H1 (cell line): ENCODE results near the gene PPP1R12B. TPM values are rescaled to one million over a fixed set of nuclear protein-coding genes. Genes with fewer than 3 reads are reported as not detected.
"Not testable (repeated sequence)": the region's sequence is repeated elsewhere in the genome, so short reads cannot be mapped to it uniquely, and the experiment has no call there.

ENCODE experiments used
- CTCF ChIA-PET: fragments of 300-600 bp; sonication (Branson Sonifier 250); formaldehyde crosslinking; loops from one replicate; lab custom pipeline; 2021; ENCODE audit not compliant: partially characterized antibody; lab: Charles Lee
- POLR2A ChIA-PET: fragments of 300-600 bp; sonication (Branson Sonifier 250); formaldehyde crosslinking; loops from one replicate; lab custom pipeline; 2021; ENCODE audit warnings: inconsistent platforms; ENCODE audit not compliant: partially characterized antibody; lab: Charles Lee
- DNase-seq, 2 experiments: peaks; one replicate each; pipeline versions ENCODE4 v3.0.0 to v3.0.0-alpha.2; 2010 to 2022; ENCODE audit warnings: low spot score in 2 of 2, low read depth in 1 of 2, mixed read lengths in 1 of 2
- FAIRE-seq: peaks from 2 replicates; lab custom pipeline; 2011; peaks lifted over from hg19 to GRCh38; lab: Jason Lieb, UNC
- H2AFZ ChIP-seq: 2 replicates; pipeline ENCODE4 v1.8.1; 2012; ENCODE audit warnings: low read length, inconsistent platforms
- H2AK5ac ChIP-seq: 2 replicates; pipeline ENCODE4 v1.6.1; 2013; ENCODE audit warnings: low read depth, low read length
- H2BK120ac ChIP-seq: replicated peaks from 2 replicates; pipeline ENCODE3; 2013; ENCODE audit warnings: low read depth, low read length, inconsistent platforms
- H2BK12ac ChIP-seq: 2 replicates; pipeline ENCODE4 v1.6.1; 2013; ENCODE audit warnings: low read depth, low read length
- H2BK15ac ChIP-seq: 2 replicates; pipeline ENCODE4 v1.6.1; 2013; ENCODE audit warnings: low read length
- H2BK20ac ChIP-seq: 2 replicates; pipeline ENCODE4 v1.6.1; 2013; ENCODE audit warnings: low read length
- H2BK5ac ChIP-seq: 2 replicates; pipeline ENCODE4 v1.6.1; 2013; ENCODE audit warnings: low read depth, low read length
- H3K14ac ChIP-seq: 2 replicates; pipeline ENCODE4 v1.6.1; 2013; ENCODE audit warnings: inconsistent platforms; ENCODE audit not compliant: insufficient read length
- H3K18ac ChIP-seq: 2 replicates; pipeline ENCODE4 v1.6.1; 2013; ENCODE audit warnings: low read length; ENCODE audit errors: extremely low read depth
- H3K23ac ChIP-seq: 2 replicates; pipeline ENCODE4 v1.6.1; 2013; ENCODE audit warnings: inconsistent platforms; ENCODE audit not compliant: insufficient read length
- H3K23me2 ChIP-seq: 2 replicates; pipeline ENCODE4 v1.6.1; 2013; ENCODE audit warnings: low read depth, low read length
- H3K27ac ChIP-seq: 2 replicates; pipeline ENCODE4 v1.6.1; 2011; ENCODE audit warnings: low read depth, low read length, inconsistent platforms
- H3K27me3 ChIP-seq, 4 experiments: replicated peaks in 1 of 4; 1 replicate in 1 of 4; 2 replicates in 3 of 4; pipeline versions ENCODE4 v1.6.1 to v1.8.1; 2011 to 2013; ENCODE audit warnings: low read length in 3 of 4, mild to moderate bottlenecking in 3 of 4, inconsistent platforms in 2 of 4, mixed read lengths in 2 of 4, moderate library complexity in 1 of 4; ENCODE audit not compliant: control insufficient read depth in 3 of 4, insufficient read depth in 3 of 4; ENCODE audit errors: extremely low read depth in 1 of 4
- H3K36me3 ChIP-seq, 4 experiments: 2 replicates each; pipeline versions ENCODE4 v1.6.1 to v1.8.1; 2011 to 2013; ENCODE audit warnings: mild to moderate bottlenecking in 4 of 4, low read length in 3 of 4, moderate library complexity in 2 of 4, control low read depth in 1 of 4, inconsistent platforms in 1 of 4; ENCODE audit not compliant: insufficient read depth in 4 of 4, control insufficient read depth in 2 of 4
- H3K4ac ChIP-seq: replicated peaks from 2 replicates; pipeline ENCODE3; 2013; ENCODE audit warnings: low read length, low read depth, mixed read lengths, inconsistent platforms; ENCODE audit not compliant: insufficient read length
- H3K4me1 ChIP-seq, 4 experiments: replicated peaks in 1 of 4; 1 replicate in 1 of 4; 2 replicates in 3 of 4; pipeline versions ENCODE4 v1.6.1 to v1.8.1; 2011 to 2013; ENCODE audit warnings: low read length in 3 of 4, inconsistent platforms in 2 of 4, mixed read lengths in 1 of 4; ENCODE audit not compliant: insufficient read depth in 4 of 4, control insufficient read depth in 3 of 4
- H3K4me2 ChIP-seq, 2 experiments: 2 replicates each; pipeline versions ENCODE4 v1.6.1 to v1.8.1; 2011 to 2013; ENCODE audit warnings: low read depth in 2 of 2, low read length in 2 of 2, control low read depth in 1 of 2, inconsistent platforms in 1 of 2, mild to moderate bottlenecking in 1 of 2; ENCODE audit not compliant: insufficient read depth in 1 of 2
- H3K4me3 ChIP-seq, 4 experiments: fragments of 200-600, 300-600 bp in 1 of 4; sonication (generic), shearing (Covaris generic), sonication (Bioruptor Twin) in 1 of 4; 2 replicates each; pipeline versions ENCODE4 v1.5.1 to v1.8.1; 2011 to 2016; ENCODE audit warnings: low read length in 4 of 4, low read depth in 3 of 4, control low read depth in 2 of 4, inconsistent platforms in 2 of 4, mild to moderate bottlenecking in 2 of 4, mixed read lengths in 1 of 4, moderate library complexity in 1 of 4; ENCODE audit not compliant: insufficient read depth in 2 of 4; ENCODE audit errors: extremely low read depth in 1 of 4
- H3K56ac ChIP-seq: replicated peaks from 2 replicates; pipeline ENCODE3; 2013; ENCODE audit warnings: low read depth, mild to moderate bottlenecking, mixed read lengths, low read length, inconsistent platforms; ENCODE audit not compliant: insufficient read length
- H3K79me1 ChIP-seq: 2 replicates; pipeline ENCODE4 v1.6.1; 2013; ENCODE audit warnings: low read depth, low read length, control low read depth
- H3K79me2 ChIP-seq, 2 experiments: 2 replicates each; pipeline versions ENCODE4 v1.6.1 to v1.8.1; 2012 to 2013; ENCODE audit warnings: low read length in 2 of 2, mild to moderate bottlenecking in 2 of 2, inconsistent platforms in 1 of 2; ENCODE audit not compliant: insufficient read depth in 2 of 2, control insufficient read depth in 1 of 2
- H3K9ac ChIP-seq, 4 experiments: replicated peaks in 1 of 4; 1 replicate in 1 of 4; 2 replicates in 3 of 4; pipeline versions ENCODE4 v1.6.1 to v1.8.1; 2011 to 2013; ENCODE audit warnings: low read depth in 3 of 4, low read length in 3 of 4, control low read depth in 2 of 4, mild to moderate bottlenecking in 2 of 4, moderate library complexity in 2 of 4, inconsistent platforms in 1 of 4; ENCODE audit errors: extremely low read depth in 1 of 4
- H3K9me3 ChIP-seq, 2 experiments: 2 replicates each; pipeline versions ENCODE4 v1.6.1 to v1.8.1; 2012 to 2013; ENCODE audit warnings: mild to moderate bottlenecking in 2 of 2, moderate library complexity in 2 of 2, control low read depth in 1 of 2, inconsistent platforms in 1 of 2, low read depth in 1 of 2, low read length in 1 of 2, mixed read lengths in 1 of 2; ENCODE audit not compliant: insufficient read depth in 2 of 2
- H4K20me1 ChIP-seq, 2 experiments: replicated peaks in 1 of 2; 2 replicates each; pipeline versions ENCODE3 to v1.8.1; 2011 to 2013; ENCODE audit warnings: inconsistent platforms in 2 of 2, low read length in 2 of 2, mild to moderate bottlenecking in 1 of 2; ENCODE audit not compliant: insufficient read depth in 2 of 2, control insufficient read depth in 1 of 2
- H4K5ac ChIP-seq: 2 replicates; pipeline ENCODE4 v1.6.1; 2013; ENCODE audit warnings: low read length, low read depth, mixed read lengths, inconsistent platforms; ENCODE audit not compliant: insufficient read length
- H4K8ac ChIP-seq: 2 replicates; pipeline ENCODE4 v1.8.0; 2013; ENCODE audit warnings: mild to moderate bottlenecking, moderate library complexity, low read length, inconsistent platforms; ENCODE audit not compliant: insufficient read depth; ENCODE audit errors: extremely low read depth
- H4K91ac ChIP-seq: replicated peaks from 2 replicates; pipeline ENCODE3; 2013; ENCODE audit warnings: low read length, mixed read lengths, inconsistent platforms; ENCODE audit not compliant: insufficient read length
- WGBS, 2 experiments: shearing (Covaris generic) in 1 of 2; methylation state at CpG; one replicate each; pipeline versions ENCODE4 v1.1.6 to v1.1.7; 2013 to 2015; ENCODE audit warnings: low lambda C conversion rate in 2 of 2, mixed read lengths in 2 of 2, inconsistent platforms in 1 of 2, low coverage in 1 of 2, missing lambda C conversion rate in 1 of 2; ENCODE audit not compliant: insufficient replicate concordance in 2 of 2, insufficient coverage in 1 of 2, insufficient read length in 1 of 2; ENCODE audit errors: extremely low coverage in 1 of 2, missing lambda C conversion rate in 1 of 2; 5-methylcytosine and 5-hydroxymethylcytosine counted together
- polyA plus RNA-seq, 7 experiments: library from polyadenylated mRNA; depleted of rRNA in 3 of 7; stranded (reverse) in 5 of 7; unstranded in 2 of 7; fragments of >200 nt in 5 of 7; fragments of 200-250 nt in 2 of 7; gene quantifications; 1 replicate in 5 of 7; 2 replicates in 1 of 7; 4 replicates in 1 of 7; pipeline versions ENCODE4 v1.2.1 to v1.2.3, GENCODE V29; 2011 to 2013; ENCODE audit warnings: missing spikeins in 2 of 7, mixed read lengths in 2 of 7
- total RNA-seq: library from RNA; stranded (reverse); fragmentation: NEBNext Ultra II Directional; extraction: Animal tissue kit (Norgen Biotek cat#: 25700); gene quantifications from 2 replicates; pipeline ENCODE4 v1.2.1, GENCODE V29; 2021

PPP1R12B gene
- total and polyA plus RNA-seq, 2 of the 8 experiments (the other 6 are each of a cell fraction or from before 2014, with no cell fraction given) = 7.9 to 18.7 TPM

DNA sequence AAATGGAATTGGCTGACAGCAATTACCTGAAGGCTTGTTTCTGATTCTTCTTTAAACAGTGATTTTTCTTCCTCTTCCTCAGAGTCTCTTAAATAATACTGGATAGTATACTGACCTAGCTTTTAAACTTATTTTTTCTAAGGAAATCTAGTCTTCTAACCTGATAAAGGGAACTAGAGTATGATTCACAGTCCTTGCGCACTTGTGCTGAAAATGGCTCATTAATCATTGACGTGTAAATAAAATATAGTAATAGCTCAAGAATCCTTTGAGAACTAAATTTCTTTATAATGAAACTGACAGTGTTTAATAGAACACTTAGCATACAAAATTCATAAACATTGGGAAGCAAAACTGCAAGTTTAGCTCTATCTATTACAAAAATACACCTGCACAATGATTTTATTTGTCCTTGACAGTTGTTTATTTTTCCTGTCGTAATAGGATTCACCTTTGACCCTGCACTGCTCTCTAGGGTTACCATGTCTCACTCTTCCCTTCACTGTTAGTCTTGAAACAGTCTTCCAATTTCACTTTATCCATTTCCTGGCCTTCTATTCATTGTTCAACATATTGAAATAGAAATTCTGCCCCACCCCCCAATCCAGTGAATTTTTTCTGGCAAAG is 117.3 kb downstream of the PPP1R12B start:
- H3K36me3 ChIP-seq, H3K9me3 ChIP-seq, H3K79me2 ChIP-seq, H3K79me1 ChIP-seq, H3K23ac ChIP-seq, H3K56ac ChIP-seq, H2BK120ac ChIP-seq, H2BK20ac ChIP-seq, H4K91ac ChIP-seq, H3K4me1 ChIP-seq, H2BK15ac ChIP-seq, H2AK5ac ChIP-seq, H3K23me2 ChIP-seq, H2BK12ac ChIP-seq, H3K9ac ChIP-seq, H4K20me1 ChIP-seq, DNase-seq, H2AFZ ChIP-seq, H3K4me3 ChIP-seq, H2BK5ac ChIP-seq, FAIRE-seq, H3K4me2 ChIP-seq, H3K27ac ChIP-seq, H3K27me3 ChIP-seq, H4K5ac ChIP-seq, H3K14ac ChIP-seq, H3K4ac ChIP-seq, POLR2A ChIA-PET, H4K8ac ChIP-seq, H3K18ac ChIP-seq: not testable (repeated sequence)
- CTCF ChIA-PET = interaction anchor here (0.9 to 2.7 kb wide), 5 partner anchors 33 to 254 kb away, joined by 3 to 9 read pairs (median 5); no protein-coding TSS in a partner anchor
- 92% methylated on average over 3 of the region's 3 CpGs; no CpG with 5 or more reads in 1 of the 2 experiments for WGBS, 2 experiments

DNA sequence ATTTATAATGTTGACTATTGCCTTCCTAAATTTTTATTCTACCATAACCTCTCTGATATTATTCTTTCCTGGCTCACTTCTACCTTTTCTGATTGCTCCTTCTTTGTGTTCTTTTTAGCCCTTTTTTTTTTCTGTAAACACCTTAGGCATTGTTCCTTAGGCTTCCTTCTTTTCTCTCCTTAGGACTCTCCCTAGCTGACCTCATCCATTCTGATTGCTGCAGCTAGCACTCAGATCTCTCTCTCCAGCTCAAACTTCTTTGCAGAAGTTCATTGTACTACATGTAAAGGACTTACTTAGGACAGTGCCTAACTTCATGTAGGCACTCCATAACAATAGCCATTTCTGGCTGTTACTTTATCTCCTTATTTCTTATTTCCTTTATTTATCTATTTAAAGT is 117.8 kb downstream of the PPP1R12B start:
- H4K91ac ChIP-seq, H3K27me3 ChIP-seq, POLR2A ChIA-PET, H4K8ac ChIP-seq, FAIRE-seq, H2BK20ac ChIP-seq, H3K23me2 ChIP-seq, DNase-seq, H2BK120ac ChIP-seq, H4K20me1 ChIP-seq, H3K4ac ChIP-seq, H4K5ac ChIP-seq, H3K14ac ChIP-seq, H3K27ac ChIP-seq, H3K79me1 ChIP-seq, H3K23ac ChIP-seq, H2AFZ ChIP-seq, H3K4me2 ChIP-seq, H3K18ac ChIP-seq, H3K56ac ChIP-seq, H2BK5ac ChIP-seq, H3K4me1 ChIP-seq, H3K9me3 ChIP-seq, H2BK12ac ChIP-seq, H3K4me3 ChIP-seq, H2AK5ac ChIP-seq, H2BK15ac ChIP-seq, H3K9ac ChIP-seq, H3K79me2 ChIP-seq, H3K36me3 ChIP-seq: not testable (repeated sequence)
- CTCF ChIA-PET = interaction anchor here (0.9 to 2.7 kb wide), 5 partner anchors 32 to 253 kb away, joined by 3 to 9 read pairs (median 5); no protein-coding TSS in a partner anchor
